Jurkat, Clone E6-1 (cell line): Measurements from ENCODE around the gene ERCC6L2.

ENCODE experiments used
- DNase-seq: peaks from one replicate; pipeline ENCODE4 v3.0.0-alpha.2; 2011; ENCODE audit warnings: low read depth, low spot score
- H3K4me3 ChIP-seq: 2 replicates; pipeline ENCODE4 v1.5.1; 2011; ENCODE audit warnings: mild to moderate bottlenecking, low read length, control low read depth, moderate library complexity

ERCC6L2 gene

GRCh38 chr9:96008502-96009222 is 133.2 kb downstream of the ERCC6L2 start:
- DNase-seq = no peak
- no peak overlapping the region for H3K4me3 ChIP-seq

- no peak for DNase-seq
- no peak overlapping the region for H3K4me3 ChIP-seq
Measured at GRCh38 chr9:96009223-96009602, 133.7 kb downstream of the ERCC6L2 start.

GRCh38 chr9:96009690-96010472 is 134.4 kb downstream of the ERCC6L2 start:
- H3K4me3 ChIP-seq = no peak overlapping the region
- peak; percentile 55 for DNase-seq

- no peak for DNase-seq
Measured at GRCh38 chr9:96014078-96014477, 138.6 kb downstream of the ERCC6L2 start.

GRCh38 chr9:96015876-96016686 is 140.6 kb downstream of the ERCC6L2 start:
- DNase-seq = peak; percentile 56
- no peak overlapping the region for H3K4me3 ChIP-seq

More at GRCh38 chr9:96014078-96014477, 138.6 kb downstream of the ERCC6L2 start:
- H3K4me3 ChIP-seq = no peak overlapping the region
